HG02973 (cell line): ENCODE measurements around the gene TLL1.
A peak's percentile ranks its signal among the peaks of the same experiment; 100 is the strongest.

Experiments used
- ATAC-seq: cut with Tn5 transposase; IDR thresholded peaks from one replicate; pipeline ENCODE4 v1.9.1; 2021; ENCODE audit warnings: moderate library complexity; ENCODE audit not compliant: unreplicated experiment

TLL1 gene

GRCh38 chr4:166042510-166043055 lies 169.5 kb downstream of the TLL1 start:
- no peak for ATAC-seq

GRCh38 chr4:166043801-166044200 lies 170.8 kb downstream of the TLL1 start:
- no peak for ATAC-seq

DNA sequence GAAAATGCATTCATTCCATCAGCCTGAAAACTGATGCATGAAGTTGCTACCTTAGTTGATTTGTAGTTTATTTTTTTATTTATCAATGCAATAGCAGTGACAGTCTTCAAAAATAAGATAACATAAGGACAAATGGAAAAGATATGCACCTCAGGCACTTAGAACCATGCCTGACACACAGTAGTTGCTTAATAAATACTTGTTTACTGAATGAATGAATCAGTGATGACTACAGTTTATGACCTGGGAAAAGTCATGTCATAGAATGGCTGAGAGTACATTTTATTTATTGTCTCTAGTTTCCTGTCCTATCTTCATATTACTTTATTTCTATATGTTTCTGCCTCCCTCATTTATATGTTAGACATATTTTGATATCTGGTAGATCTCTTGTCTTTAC lies 171.8 kb downstream of the TLL1 start:
- no peak for ATAC-seq

- no peak for ATAC-seq
These were observed 172.4 kb downstream of the TLL1 start for GRCh38 chr4:166045457-166045856.

GRCh38 chr4:166049036-166049435 lies 176.0 kb downstream of the TLL1 start:
- ATAC-seq: no peak

GRCh38 chr4:166064721-166065120 lies 191.7 kb downstream of the TLL1 start:
- no peak for ATAC-seq

DNA sequence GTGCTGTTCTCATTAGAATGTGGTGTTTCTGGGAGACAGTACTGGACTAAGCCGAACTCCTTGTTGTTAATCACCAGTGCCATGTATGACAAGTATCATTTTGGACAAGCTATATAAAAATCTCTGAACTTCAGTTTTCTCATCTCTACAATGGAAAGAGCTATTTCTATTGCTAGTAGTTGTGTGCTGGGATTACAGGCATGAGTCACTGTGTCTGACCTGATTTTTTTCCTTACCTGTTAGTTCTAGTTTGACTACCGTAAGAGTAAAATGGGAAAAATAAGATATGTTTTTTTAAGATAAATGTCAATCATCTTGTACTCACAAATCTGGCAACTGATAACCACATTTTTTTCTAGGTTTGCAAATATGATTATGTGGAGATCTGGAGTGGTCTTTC lies 192.3 kb downstream of the TLL1 start:
- ATAC-seq: no peak

DNA sequence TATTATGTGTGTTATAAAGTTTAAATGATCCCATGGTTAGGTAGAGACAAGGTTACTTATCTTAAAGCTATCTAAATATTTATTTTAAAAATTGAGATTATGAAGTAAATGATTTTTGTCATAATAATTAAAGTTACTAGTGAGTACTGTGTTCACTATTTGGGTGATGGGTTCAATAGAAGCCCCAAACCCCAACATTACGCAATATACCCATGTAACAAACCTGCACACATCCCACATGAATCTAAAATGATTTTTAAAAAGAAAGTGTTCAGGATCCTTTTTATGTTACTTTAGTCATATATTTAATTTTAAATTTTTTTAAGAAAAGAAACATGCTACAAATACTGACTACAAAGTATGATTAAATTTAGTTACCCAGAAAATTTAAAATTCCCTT lies 193.9 kb downstream of the TLL1 start:
- no peak for ATAC-seq

DNA sequence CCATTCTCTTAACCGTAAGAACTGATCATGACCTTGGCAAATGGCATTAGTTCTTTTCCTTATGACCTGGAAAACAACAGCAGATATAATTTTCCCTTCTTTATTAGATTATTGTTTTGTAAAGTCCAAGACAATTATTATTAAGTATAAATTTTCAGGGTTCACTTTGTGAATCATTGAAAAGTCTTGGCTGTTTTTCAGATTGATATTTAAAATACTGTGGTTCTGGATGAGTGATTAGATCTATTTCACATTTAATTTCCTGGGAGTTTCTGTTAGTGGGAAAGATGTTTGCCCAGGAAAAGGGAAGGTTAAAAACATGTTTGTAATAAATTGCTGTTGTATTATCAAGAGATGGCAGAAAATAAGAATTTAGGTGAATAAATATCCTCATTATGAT lies 194.9 kb downstream of the TLL1 start:
- no peak for ATAC-seq

- ATAC-seq: no peak
These were observed 200.7 kb downstream of the TLL1 start for GRCh38 chr4:166073783-166074182.

DNA sequence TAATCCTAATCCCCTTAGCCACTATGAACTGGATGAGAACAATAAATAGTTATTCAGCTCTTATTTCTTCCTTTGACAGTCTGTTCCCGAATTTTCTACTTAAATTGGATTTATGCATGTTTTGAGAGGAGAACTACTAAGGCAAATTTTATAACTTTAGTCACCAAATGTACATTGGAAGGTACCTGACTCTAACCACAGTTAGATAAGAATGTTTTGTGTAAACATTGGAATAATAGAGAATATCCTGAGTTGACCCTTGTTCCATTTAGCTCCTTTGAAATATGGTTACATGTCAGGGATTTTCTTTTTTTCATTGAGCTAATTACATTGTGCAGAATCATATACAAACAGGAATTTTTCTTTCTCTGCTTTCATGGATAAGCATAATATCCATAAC lies 202.6 kb downstream of the TLL1 start:
- no peak for ATAC-seq

DNA sequence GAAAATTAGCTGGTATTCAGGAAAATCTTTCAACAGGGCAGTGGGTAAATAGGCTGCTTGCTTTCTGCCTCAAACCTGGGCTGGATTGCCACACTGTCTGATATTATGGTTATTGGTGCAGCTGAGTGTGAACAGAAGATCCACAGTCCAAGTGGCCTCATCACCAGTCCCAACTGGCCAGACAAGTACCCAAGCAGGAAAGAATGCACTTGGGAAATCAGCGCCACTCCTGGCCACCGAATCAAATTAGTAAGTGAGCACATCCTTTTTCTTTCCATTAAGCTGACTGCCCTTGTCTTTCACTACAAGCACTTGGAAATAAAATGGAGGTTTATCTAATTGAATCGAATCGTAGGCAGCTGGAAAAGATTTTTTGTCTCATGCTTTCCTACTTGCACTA lies 204.7 kb downstream of the TLL1 start:
- ATAC-seq: no peak

DNA sequence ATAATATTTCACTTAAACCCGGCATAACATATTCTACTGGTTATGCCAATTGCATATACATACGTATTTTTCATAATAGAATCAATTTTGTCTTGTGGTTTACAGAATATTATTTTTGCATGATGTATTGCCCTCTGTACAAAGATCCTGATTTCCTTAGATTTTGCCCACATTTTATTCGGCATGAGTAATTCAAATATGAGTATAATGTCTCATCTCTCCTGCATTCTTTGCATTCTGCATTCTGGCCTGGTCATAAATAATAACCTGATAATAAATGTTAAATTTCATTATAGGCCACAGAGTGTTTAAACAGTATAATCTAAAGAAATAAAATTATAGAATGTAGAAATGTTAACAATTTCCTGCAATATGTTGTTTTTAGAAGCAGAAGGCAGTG lies 205.3 kb downstream of the TLL1 start:
- no peak for ATAC-seq

DNA sequence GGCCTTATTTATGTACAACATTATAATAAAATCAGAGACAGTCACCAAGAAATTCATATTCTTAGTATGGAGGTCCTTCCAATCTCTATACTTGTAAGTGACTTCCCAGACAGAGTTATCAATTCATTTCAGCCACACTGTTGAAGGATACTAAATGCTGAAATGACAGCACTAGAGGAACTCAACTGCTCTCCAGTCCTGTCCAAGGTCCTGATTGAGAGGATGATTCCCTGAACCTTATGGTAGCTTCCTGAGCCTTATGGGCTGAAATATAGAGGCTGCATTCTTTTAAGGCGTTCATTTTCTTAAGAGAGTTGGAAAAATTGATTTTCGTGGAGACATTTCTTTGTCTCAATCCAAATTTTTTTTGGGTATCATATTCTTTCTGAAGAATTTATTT lies 205.9 kb downstream of the TLL1 start:
- ATAC-seq: no peak

GRCh38 chr4:166087569-166087968 lies 214.5 kb downstream of the TLL1 start:
- no peak for ATAC-seq

GRCh38 chr4:166088576-166088975 lies 215.5 kb downstream of the TLL1 start:
- ATAC-seq: no peak

DNA sequence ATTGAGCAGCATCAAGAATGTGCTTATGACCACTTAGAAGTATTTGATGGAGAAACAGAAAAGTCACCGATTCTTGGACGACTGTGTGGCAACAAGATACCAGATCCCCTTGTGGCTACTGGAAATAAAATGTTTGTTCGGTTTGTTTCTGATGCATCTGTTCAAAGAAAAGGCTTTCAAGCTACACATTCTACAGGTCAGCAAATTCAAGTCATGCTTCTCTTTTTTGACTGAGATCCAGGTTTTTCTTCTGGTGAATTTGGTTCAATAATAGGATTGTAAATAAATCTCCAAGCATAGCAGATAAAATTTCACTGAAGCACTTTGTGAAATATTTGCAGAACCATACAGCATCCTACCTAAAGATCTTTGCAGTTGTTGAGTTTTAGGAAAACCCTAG lies 218.1 kb downstream of the TLL1 start:
- ATAC-seq: no peak

GRCh38 chr4:166091912-166092510 lies 219.0 kb downstream of the TLL1 start:
- ATAC-seq: peak; percentile 70

DNA sequence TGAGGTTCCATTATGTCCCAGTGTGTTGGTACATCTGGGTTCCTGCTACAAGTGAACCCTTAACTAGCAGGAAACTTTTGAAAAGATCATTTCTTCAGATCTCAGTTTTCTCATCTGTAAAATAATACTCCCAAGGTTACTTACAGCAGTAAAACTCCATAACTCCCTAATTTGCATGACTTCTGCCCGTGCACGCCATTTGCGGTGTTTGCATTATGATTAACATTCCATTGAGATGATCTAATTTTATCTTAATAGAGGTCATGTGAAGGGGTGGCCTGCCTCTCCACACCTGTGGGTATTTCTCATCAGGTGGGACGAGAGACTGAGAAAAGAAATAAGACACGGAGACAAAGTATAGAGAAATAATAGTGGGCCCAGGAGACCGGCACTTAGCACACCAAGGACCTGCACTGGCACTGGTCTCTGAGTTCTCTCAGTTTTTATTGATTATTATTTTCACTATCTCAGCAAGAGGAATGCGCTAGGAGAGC lies 219.8 kb downstream of the TLL1 start:
- ATAC-seq: no peak

GRCh38 chr4:166104623-166105022 lies 231.6 kb downstream of the TLL1 start:
- no peak for ATAC-seq

DNA sequence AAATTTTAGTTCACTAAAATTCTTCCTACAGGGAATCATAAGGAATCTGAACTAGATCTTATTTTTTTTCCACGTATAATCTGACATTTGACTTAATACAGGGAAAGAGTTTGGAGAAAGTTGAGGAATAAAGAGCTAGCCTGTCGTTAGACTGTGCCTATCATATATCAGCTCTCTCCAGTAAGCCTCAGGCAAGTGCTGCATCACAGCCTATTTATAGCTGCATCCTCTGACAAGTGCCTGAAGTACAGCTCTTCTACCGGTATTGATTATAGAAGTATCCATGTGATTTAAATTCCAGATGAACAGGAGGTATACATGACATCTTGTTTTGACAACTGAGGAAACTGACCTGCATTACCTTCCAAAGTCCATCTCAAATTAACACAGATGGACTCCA lies 248.9 kb downstream of the TLL1 start:
- ATAC-seq: no peak

DNA sequence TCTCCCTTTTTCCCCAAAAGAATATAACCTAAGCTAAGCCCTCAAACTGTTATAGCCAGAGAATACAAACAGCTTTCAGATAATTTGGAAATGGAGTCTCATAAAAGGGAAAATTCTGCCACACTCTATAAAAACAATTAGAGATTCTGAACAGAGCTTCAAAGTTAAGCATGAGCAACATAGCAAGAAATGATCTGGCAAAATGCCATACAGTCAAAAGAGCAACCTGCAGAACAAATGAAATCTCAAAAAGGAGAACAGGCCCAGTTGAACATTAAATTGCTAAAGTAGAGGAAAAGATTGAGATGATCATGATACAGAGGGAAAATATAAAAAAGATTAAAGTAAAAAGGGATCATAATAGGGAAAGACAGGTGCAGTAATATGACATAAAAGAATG lies 250.5 kb downstream of the TLL1 start:
- no peak for ATAC-seq

- ATAC-seq: no peak
These were observed 255.4 kb downstream of the TLL1 start for GRCh38 chr4:166128403-166128802.
